Upper lobe of left lung (tissue), 4 donors: Measurements from ENCODE around the gene POR.

ENCODE experiments used
- EP300 ChIP-seq, 4 donors: sonication (generic); formaldehyde crosslinking; IDR thresholded peaks; one replicate each; pipeline ENCODE4 v1.5.1; 2017; ENCODE audit warnings: antibody characterized with exemption in 4 of 4, control low read depth in 2 of 4
- POLR2A ChIP-seq, 4 donors: fragments of 450-650 bp; IDR thresholded peaks; one replicate each; pipeline ENCODE4 v1.5.1; 2016 to 2017; ENCODE audit warnings: antibody characterized with exemption in 4 of 4, mild to moderate bottlenecking in 2 of 4
- POLR2AphosphoS5 ChIP-seq, 2 donors: sonication (generic); formaldehyde crosslinking; IDR thresholded peaks; one replicate each; pipeline ENCODE4 v1.5.1; 2017; ENCODE audit warnings: antibody characterized with exemption in 2 of 2
- TF ChIP-seq, protein P1 (sequence below), 6 experiments: fragments of 450-650 bp in 4 of 6; fragments of 200-600 bp in 2 of 6; sonication (generic) in 2 of 6; IDR thresholded peaks; one replicate each; pipeline ENCODE4 v1.5.1; 2016 to 2019; ENCODE audit warnings: antibody characterized with exemption in 6 of 6

DNA sequence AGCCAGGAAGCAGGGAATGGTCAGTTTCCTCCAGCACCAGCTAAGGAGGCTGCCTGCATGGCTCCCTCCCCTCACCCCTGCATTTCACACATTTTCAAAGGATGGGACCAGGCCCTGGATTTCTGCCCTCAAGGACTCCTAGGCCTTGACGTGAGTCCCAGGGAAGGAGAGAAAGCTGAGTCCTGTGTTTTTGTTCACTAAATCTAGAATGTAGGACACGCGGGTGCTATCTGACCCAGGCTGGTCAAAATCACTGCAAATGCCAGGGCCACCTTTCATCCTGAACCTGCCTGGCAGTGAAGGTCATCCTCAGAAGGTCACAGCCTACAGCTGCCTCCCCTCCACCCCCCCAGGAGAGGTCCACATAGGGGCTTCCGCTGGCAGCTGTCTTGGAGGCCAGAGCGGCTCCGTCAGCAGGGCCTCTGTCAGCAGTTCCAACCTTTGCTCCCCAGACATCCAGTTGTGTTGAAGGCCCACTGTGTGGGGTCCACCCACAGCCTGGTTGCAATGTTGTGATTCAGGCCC, 18.1 kb upstream of the POR start:
- TF ChIP-seq, protein P1, sequence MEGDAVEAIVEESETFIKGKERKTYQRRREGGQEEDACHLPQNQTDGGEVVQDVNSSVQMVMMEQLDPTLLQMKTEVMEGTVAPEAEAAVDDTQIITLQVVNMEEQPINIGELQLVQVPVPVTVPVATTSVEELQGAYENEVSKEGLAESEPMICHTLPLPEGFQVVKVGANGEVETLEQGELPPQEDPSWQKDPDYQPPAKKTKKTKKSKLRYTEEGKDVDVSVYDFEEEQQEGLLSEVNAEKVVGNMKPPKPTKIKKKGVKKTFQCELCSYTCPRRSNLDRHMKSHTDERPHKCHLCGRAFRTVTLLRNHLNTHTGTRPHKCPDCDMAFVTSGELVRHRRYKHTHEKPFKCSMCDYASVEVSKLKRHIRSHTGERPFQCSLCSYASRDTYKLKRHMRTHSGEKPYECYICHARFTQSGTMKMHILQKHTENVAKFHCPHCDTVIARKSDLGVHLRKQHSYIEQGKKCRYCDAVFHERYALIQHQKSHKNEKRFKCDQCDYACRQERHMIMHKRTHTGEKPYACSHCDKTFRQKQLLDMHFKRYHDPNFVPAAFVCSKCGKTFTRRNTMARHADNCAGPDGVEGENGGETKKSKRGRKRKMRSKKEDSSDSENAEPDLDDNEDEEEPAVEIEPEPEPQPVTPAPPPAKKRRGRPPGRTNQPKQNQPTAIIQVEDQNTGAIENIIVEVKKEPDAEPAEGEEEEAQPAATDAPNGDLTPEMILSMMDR (IDR thresholded peaks at IDR 0.05) = no peak
- TF ChIP-seq EP300 (IDR thresholded peaks at IDR 0.05) (no peak), POLR2A (IDR thresholded peaks at IDR 0.05) (no peak), POLR2AphosphoS5 (IDR thresholded peaks at IDR 0.05) (no peak)
